Lower leg skin (tissue), 3 donors: ENCODE results near the gene SPPL2A.

Experiments used
- POLR2A ChIP-seq, 2 donors: fragments of 450-650 bp; IDR thresholded peaks; one replicate each; pipeline ENCODE4 v1.6.1; 2016 to 2017; ENCODE audit warnings: antibody characterized with exemption in 2 of 2, mild to moderate bottlenecking in 1 of 2, moderate library complexity in 1 of 2
- TF ChIP-seq, protein P1 (sequence below), 3 donors: fragments of 450-650 bp; IDR thresholded peaks; one replicate each; pipeline ENCODE4 v1.5.1; 2016; ENCODE audit warnings: antibody characterized with exemption in 3 of 3, mild to moderate bottlenecking in 3 of 3, moderate library complexity in 2 of 3

DNA sequence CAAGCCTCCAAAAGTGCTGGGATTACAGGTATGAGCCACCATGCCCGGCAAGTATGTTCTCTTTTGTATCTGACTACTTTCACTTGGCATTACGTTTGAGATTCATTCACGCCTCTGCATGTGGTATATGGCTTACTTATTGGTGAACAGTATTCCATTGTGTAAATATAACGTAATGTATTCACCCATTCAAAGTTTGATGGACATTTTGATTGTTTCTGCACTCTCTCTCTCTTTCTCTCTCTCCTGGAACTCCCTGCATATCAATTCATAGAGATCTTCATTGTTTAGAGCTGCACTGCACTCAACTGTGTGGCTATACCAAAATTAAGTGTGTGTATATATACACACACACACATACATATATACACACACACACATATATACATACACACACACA, 30.4 kb downstream of the SPPL2A start:
- no peak for TF ChIP-seq POLR2A (IDR thresholded peaks at IDR 0.05)
- TF ChIP-seq, protein P1, sequence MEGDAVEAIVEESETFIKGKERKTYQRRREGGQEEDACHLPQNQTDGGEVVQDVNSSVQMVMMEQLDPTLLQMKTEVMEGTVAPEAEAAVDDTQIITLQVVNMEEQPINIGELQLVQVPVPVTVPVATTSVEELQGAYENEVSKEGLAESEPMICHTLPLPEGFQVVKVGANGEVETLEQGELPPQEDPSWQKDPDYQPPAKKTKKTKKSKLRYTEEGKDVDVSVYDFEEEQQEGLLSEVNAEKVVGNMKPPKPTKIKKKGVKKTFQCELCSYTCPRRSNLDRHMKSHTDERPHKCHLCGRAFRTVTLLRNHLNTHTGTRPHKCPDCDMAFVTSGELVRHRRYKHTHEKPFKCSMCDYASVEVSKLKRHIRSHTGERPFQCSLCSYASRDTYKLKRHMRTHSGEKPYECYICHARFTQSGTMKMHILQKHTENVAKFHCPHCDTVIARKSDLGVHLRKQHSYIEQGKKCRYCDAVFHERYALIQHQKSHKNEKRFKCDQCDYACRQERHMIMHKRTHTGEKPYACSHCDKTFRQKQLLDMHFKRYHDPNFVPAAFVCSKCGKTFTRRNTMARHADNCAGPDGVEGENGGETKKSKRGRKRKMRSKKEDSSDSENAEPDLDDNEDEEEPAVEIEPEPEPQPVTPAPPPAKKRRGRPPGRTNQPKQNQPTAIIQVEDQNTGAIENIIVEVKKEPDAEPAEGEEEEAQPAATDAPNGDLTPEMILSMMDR (IDR thresholded peaks at IDR 0.05): no peak
